ENCODE results near the gene SGCD.

DNA sequence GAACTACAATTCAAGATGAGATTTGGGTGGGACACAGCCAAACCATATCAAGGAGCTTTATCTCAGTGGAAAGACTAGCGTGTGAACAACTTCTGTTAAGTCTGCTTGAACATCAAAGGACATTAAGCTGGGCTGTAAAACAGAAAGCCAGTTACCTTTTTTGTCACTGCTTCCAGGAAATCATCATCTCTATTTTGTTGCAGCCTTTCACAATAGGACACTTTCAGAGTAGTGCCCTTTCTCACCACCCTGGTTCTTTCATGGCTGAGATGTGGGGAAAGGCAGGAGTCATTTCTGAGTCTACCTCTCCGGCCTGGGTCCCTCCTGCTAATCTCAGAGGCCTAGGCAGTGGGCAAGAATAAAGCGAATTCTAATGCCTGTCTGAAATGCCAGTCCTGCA is 426.9 kb downstream of the SGCD start:
- TF ChIP-seq CTCF (IDR thresholded peaks at IDR 0.05) (no peak), POLR2AphosphoS5 (IDR thresholded peaks at IDR 0.05) (no peak), POLR2A (IDR thresholded peaks at IDR 0.05; ENCODE audit: low read depth) (no peak), EP300 (IDR thresholded peaks at IDR 0.05) (no peak)
